Measurements from ENCODE around the gene TAS2R40. TPM values are rescaled to one million over a fixed set of nuclear protein-coding genes. Genes with fewer than 3 reads are reported as not detected.

The TAS2R40 gene
- total RNA-seq, 1 experiment from 2014 or later: not detected

GRCh38 chr7:143233816-143234532 is 12.1 kb downstream of the TAS2R40 start:
- Histone ChIP-seq H3K27ac (ENCODE audit: low read depth, low read length) (no peak overlapping the region), H3K79me2 (ENCODE audit: insufficient read depth, low read length) (no peaks in the 10 kb centered on the region), H3K9me3 (ENCODE audit: control insufficient read depth in 1 of 2, insufficient read depth in 1 of 2, low read depth in 1 of 2, low read length in 2 of 2) (no peaks in the 10 kb centered on the region; a peak in 1 of 4 replicates), H3K27me3 (ENCODE audit: insufficient read depth, low read length) (no peaks in the 10 kb centered on the region), H3K36me3 (ENCODE audit: control insufficient read depth in 1 of 2, insufficient read depth in 2 of 2, low read length in 2 of 2) (no peaks in the 10 kb centered on the region), H3K9me2 (ENCODE audit: insufficient read depth) (no peaks in the 10 kb centered on the region), H3K4me3 (replicated peaks in 1 of 2; ENCODE audit: low read depth in 1 of 2, low read length in 2 of 2) (no peak overlapping the region), H3K4me2 (ENCODE audit: low read length) (no peak overlapping the region), H3K9ac (ENCODE audit: low read length) (no peak overlapping the region), H2AFZ (ENCODE audit: low read depth, low read length, poor library complexity, severe bottlenecking) (no peak overlapping the region), H4K20me1 (ENCODE audit: insufficient read depth) (no peaks in the 10 kb centered on the region), H3K4me1 (ENCODE audit: control insufficient read depth in 1 of 2, insufficient read depth in 2 of 2, low read length in 2 of 2) (no peaks in the 10 kb centered on the region)
- DNase-seq (ENCODE audit: low read depth, low spot score) (no peak), ATAC-seq (no peak)
- TF ChIP-seq FOSL1 (IDR thresholded peaks at IDR 0.05; ENCODE audit: low read depth) (no peak), ATF3 (IDR thresholded peaks at IDR 0.05) (no peak), EGR1 (IDR thresholded peaks at IDR 0.05; ENCODE audit: low read depth) (no peak), YY1 (IDR thresholded peaks at IDR 0.05; ENCODE audit: extremely low read depth, insufficient replicate concordance, low read depth, low read length) (no peak), POLR2AphosphoS5 (IDR thresholded peaks at IDR 0.05; ENCODE audit: low read depth, low read length) (no peak), SP1 (IDR thresholded peaks at IDR 0.05; ENCODE audit: low read depth) (no peak), EZH2phosphoT487 (IDR thresholded peaks at IDR 0.05; ENCODE audit: borderline replicate concordance) (no peak), SIN3A (IDR thresholded peaks at IDR 0.05; ENCODE audit: low read depth) (no peak), CEBPB (IDR thresholded peaks at IDR 0.05; ENCODE audit: low read depth) (no peak), REST (IDR thresholded peaks at IDR 0.05; ENCODE audit: low read depth) (no peak), EZH2 (IDR thresholded peaks at IDR 0.05) (no peak), TCF7L2 (IDR thresholded peaks at IDR 0.05; ENCODE audit: borderline replicate concordance, extremely low read depth, insufficient read depth, insufficient read length) (no peak), RAD21 (IDR thresholded peaks at IDR 0.05; ENCODE audit: low read depth) (no peak), POLR2A (IDR thresholded peaks at IDR 0.05; ENCODE audit: borderline replicate concordance, extremely low read depth, insufficient read depth, insufficient read length) (no peak), SRF (IDR thresholded peaks at IDR 0.05; ENCODE audit: low read depth) (no peak), JUND (IDR thresholded peaks at IDR 0.05) (no peak), CTCF (IDR thresholded peaks at IDR 0.05 in 2 of 3, conservative IDR thresholded peaks at IDR 0.05 in 1 of 3; ENCODE audit: borderline replicate concordance in 1 of 3, insufficient read depth in 1 of 3, low read depth in 2 of 3, low read length in 2 of 3) (no peak), ZNF274 (IDR thresholded peaks at IDR 0.05; ENCODE audit: low read depth, low read length) (no peak)
- ChIA-PET RAD21 (ENCODE audit: low non-redundant PET in 1 of 2, low total read pairs in 2 of 2, uncharacterized antibody in 2 of 2, unreplicated experiment in 2 of 2) (no interaction called here), CTCF (no interaction called here), POLR2A (no interaction called here)
- BruUV-seq (replicated peaks): no TSS peak
- intact Hi-C loops (cut with micrococcal nuclease): no loop called here

Data from HCT116 (cell line).